Activated CD8-positive, alpha-beta T cell treated with anti-CD3 and anti-CD28 coated beads for 36 hours (primary cell): ENCODE data around the gene DAAM2. TPM values are rescaled to one million over a fixed set of nuclear protein-coding genes. Genes with fewer than 3 reads are reported as not detected.

Source experiments
- ATAC-seq: fragments of 200-7000 bp; cut with Tn5 transposase; one replicate; pipeline ENCODE4 v1.10.0; 2021; ENCODE audit warnings: mild to moderate bottlenecking, moderate library complexity
- CTCF ChIA-PET: fragments of 350-600 bp; sonication (Branson Sonifier 250); formaldehyde crosslinking; loops from one replicate; lab custom pipeline; 2021; ENCODE audit warnings: antibody characterized with exemption; lab: Charles Lee
- POLR2A ChIA-PET: fragments of 350-600 bp; sonication (Branson Sonifier 250); formaldehyde crosslinking; loops from one replicate; lab custom pipeline; 2021; ENCODE audit warnings: antibody characterized with exemption; lab: Charles Lee
- DNase-seq: peaks from one replicate; pipeline ENCODE4 v3.0.0-alpha.2; 2020
- H3K27ac Mint-ChIP-seq: one replicate; pipeline ENCODE4 v1.8.0; 2021; ENCODE audit warnings: mild to moderate bottlenecking, mixed read lengths
- H3K27me3 Mint-ChIP-seq: one replicate; pipeline ENCODE4 v1.8.0; 2021; ENCODE audit warnings: mixed read lengths
- H3K36me3 Mint-ChIP-seq: one replicate; pipeline ENCODE4 v1.8.0; 2021; ENCODE audit warnings: low read depth, mixed read lengths
- H3K4me1 Mint-ChIP-seq: one replicate; pipeline ENCODE4 v1.8.0; 2021; ENCODE audit warnings: low read depth, mixed read lengths
- H3K4me3 Mint-ChIP-seq: one replicate; pipeline ENCODE4 v1.8.0; 2021; ENCODE audit warnings: mild to moderate bottlenecking, moderate library complexity, mixed read lengths
- H3K9me3 Mint-ChIP-seq: one replicate; pipeline ENCODE4 v1.8.0; 2021; ENCODE audit warnings: mixed read lengths
- intact Hi-C: fragments of 100-400 bp; cut with micrococcal nuclease; formaldehyde crosslinking; loops from one replicate; pipeline ENCODE4 v1.10.0; 2022
- total RNA-seq, 2 experiments: library from RNA; stranded (reverse); gene quantifications; one replicate each; pipeline ENCODE4 v1.2.3, GENCODE V29; 2021
- TF ChIP-seq, protein P1 (sequence below): fragments of 200-600 bp; IDR thresholded peaks from one replicate; pipeline ENCODE4 v1.8.0; 2022; ENCODE audit warnings: antibody characterized with exemption, mild to moderate bottlenecking

The DAAM2 gene
- total RNA-seq, 2 experiments from 2014 or later: not detected

DNA sequence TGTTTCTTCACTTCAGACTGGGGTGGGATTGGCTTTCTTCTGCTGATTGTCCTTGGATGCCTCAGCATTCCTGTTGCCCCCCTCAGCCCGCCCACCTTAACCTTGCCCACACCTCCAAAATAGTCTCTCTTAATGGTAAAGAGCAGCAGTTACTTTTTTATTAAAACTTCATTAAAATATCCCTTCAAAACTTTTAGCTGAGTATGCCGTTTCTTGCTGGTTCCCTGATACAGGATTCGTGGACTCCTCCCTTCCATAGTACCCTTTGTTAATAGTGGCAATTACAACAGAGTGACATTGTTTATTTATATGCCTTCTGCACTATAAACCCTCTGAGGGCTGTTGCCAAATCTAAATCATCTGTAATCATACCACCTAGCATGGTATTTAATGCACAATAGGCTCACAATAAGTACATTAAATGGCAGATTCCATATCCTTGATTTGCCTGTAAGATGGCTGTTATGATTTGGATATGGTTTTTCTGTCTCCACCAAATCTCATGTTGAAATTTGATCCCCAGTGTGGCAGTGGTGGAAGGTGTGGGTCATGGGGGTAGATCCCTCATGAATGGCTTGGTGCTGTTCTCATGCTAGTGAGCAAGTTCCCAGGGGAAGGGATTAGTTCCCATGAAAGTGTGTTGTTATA, 145.6 kb downstream of the DAAM2 start:
- Mint-ChIP-seq H3K27me3 (peaks cover 4% of the 10 kb centered on the region), H3K9me3 (no peaks in the 10 kb centered on the region), H3K4me1 (peaks cover 6% of the 10 kb centered on the region), H3K27ac (no peak overlapping the region), H3K4me3 (no peak overlapping the region), H3K36me3 (no peaks in the 10 kb centered on the region)
- POLR2A ChIA-PET: no interaction called here
- CTCF ChIA-PET: no interaction called here
- DNase-seq (no peak), ATAC-seq (no peak)
- TF ChIP-seq, protein P1, sequence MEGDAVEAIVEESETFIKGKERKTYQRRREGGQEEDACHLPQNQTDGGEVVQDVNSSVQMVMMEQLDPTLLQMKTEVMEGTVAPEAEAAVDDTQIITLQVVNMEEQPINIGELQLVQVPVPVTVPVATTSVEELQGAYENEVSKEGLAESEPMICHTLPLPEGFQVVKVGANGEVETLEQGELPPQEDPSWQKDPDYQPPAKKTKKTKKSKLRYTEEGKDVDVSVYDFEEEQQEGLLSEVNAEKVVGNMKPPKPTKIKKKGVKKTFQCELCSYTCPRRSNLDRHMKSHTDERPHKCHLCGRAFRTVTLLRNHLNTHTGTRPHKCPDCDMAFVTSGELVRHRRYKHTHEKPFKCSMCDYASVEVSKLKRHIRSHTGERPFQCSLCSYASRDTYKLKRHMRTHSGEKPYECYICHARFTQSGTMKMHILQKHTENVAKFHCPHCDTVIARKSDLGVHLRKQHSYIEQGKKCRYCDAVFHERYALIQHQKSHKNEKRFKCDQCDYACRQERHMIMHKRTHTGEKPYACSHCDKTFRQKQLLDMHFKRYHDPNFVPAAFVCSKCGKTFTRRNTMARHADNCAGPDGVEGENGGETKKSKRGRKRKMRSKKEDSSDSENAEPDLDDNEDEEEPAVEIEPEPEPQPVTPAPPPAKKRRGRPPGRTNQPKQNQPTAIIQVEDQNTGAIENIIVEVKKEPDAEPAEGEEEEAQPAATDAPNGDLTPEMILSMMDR: no peak
- intact Hi-C loops: no loop called here

DNA sequence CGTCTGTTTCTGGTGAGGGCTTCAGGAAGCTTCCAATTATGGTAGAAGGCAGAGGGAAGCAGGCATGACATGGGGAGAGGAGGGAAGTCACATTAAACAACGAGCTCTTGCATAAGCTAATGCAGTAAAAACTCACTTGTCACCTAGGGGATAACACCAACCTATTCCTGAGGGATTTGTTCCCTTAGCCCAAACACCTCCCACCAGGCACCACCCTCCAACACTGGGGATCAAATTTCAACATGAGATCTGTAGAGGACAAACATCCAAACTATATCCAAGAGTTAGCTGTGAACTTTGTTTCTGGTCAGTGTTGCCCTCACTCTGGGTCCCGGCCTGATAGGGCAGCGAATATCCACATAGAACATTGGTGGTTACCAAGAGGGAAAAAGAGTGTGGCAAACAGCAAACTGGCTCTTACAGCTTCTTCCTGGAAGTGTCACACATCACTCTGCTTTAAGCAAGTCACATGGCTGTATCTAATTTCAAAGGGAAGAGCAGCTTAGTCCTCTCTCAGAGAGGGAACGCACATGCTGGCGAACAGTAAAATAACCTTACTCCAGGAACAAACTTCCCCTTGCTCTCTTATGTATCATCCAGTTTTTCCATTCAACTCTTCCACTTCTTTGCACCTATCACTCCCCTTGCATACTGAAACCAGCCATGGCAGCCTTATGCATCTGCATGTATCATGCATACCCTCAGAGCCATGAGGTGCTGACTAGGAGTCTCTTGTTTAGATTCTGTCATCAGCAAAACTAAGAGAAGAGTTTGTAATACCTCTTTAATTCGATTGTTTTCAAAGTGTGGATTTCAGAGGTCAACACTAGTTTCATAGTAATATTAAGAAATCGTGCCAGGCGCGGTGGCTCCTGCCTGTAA, 146.8 kb downstream of the DAAM2 start:
- H3K4me1 Mint-ChIP-seq: peaks cover 2% of the 10 kb centered on the region
- H3K27me3 Mint-ChIP-seq: no peaks in the 10 kb centered on the region
- no peak overlapping the region for H3K4me3 Mint-ChIP-seq
- no peaks in the 10 kb centered on the region for H3K9me3 Mint-ChIP-seq
- ChIA-PET POLR2A (no interaction called here), CTCF (no interaction called here)
- no peak for DNase-seq
- H3K27ac Mint-ChIP-seq: no peak overlapping the region
- ATAC-seq: no peak
- no peaks in the 10 kb centered on the region for H3K36me3 Mint-ChIP-seq
- TF ChIP-seq, protein P1: no peak
- intact Hi-C loops: no loop called here

DNA sequence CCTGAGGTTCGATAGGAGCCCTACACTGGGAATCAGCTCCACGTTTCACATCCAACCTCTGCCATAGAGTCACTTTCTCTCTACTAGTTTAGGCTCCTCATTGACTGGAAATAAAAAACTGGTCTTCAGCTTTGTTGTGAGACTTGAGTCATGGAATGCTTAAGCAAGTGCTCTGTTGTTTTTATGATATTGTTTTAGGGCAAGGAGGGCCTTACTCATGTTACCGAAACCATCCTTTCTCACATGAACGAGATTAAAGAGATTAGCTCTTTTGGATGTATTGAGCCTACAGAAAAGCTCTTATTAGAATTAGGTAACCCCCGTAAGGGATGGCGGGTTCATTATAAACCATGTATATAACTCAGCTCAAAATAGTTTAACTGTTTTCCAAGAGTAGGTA, 149.0 kb downstream of the DAAM2 start:
- TF ChIP-seq, protein P1: no peak
- intact Hi-C loops: no loop called here
- Mint-ChIP-seq H3K27me3 (no peaks in the 10 kb centered on the region), H3K4me1 (no peaks in the 10 kb centered on the region), H3K27ac (no peak overlapping the region), H3K4me3 (no peak overlapping the region), H3K36me3 (no peaks in the 10 kb centered on the region), H3K9me3 (no peaks in the 10 kb centered on the region)
- ChIA-PET CTCF (no interaction called here), POLR2A (interaction anchor here (0.9 kb wide), 1 partner anchor 9 kb away, joined by 3 read pairs; no protein-coding TSS in a partner anchor)
- DNase-seq: no peak
- no peak for ATAC-seq

DNA sequence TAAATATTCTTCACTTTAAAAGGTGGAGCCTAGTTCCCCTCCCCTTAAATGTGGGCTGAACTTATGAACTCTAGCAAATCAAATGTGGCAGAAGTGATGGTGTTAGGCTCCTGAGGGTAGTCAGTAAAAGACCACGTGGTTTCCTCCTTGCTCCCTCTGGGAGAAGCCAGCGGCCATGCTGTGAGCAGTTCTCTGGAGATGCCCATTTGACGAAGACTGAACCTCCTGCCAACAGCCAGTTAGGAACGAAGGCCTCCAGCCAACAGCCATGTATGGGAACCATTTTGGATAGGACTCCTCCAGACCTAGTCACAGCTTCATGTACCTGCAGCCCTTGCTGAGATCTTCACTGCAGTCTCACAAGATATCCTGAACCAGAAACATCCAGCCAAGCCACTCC, 149.6 kb downstream of the DAAM2 start:
- TF ChIP-seq, protein P1: no peak
- no peak for ATAC-seq
- no peaks in the 10 kb centered on the region for H3K36me3 Mint-ChIP-seq
- peaks cover 1% of the 10 kb centered on the region for H3K27me3 Mint-ChIP-seq
- POLR2A ChIA-PET: no interaction called here
- no peak overlapping the region for H3K4me3 Mint-ChIP-seq
- H3K4me1 Mint-ChIP-seq: no peaks in the 10 kb centered on the region
- no peak for DNase-seq
- CTCF ChIA-PET: no interaction called here
- intact Hi-C loops: no loop called here
- no peaks in the 10 kb centered on the region for H3K9me3 Mint-ChIP-seq
- H3K27ac Mint-ChIP-seq: no peak overlapping the region
